HepG2 (cell line): ENCODE measurements around the gene LACTBL1. TPM values are rescaled to one million over a fixed set of nuclear protein-coding genes. Genes with fewer than 3 reads are reported as not detected.

Source experiments
- ATAC-seq: fragments of 200-7000 bp; cut with Tn5 transposase; 3 replicates; pipeline ENCODE4 v1.9.1; 2020; ENCODE audit warnings: mild to moderate bottlenecking, moderate library complexity
- BruUV-seq: library from RNA; stranded (reverse); fragments of 400-500 nt; replicated peaks from 2 replicates; lab custom pipeline; 2021; lab: Mats Ljungman, UMichigan
- CTCF ChIA-PET: fragments of 300-600 bp; formaldehyde crosslinking; extraction: SDS; loops from one replicate; lab custom pipeline; 2021; ENCODE audit warnings: low total read pairs, inconsistent platforms, low intra/inter-chr PET ratio; lab: Yijun Ruan, JAX
- POLR2A ChIA-PET: fragments of 350-600 bp; sonication (Branson Sonifier 250); formaldehyde crosslinking; loops from one replicate; lab custom pipeline; 2020; ENCODE audit warnings: antibody characterized with exemption, inconsistent platforms; lab: Yijun Ruan, JAX
- DNase-seq: peaks from one replicate; pipeline ENCODE4 v3.0.0-alpha.2; 2015; ENCODE audit warnings: low spot score
- FAIRE-seq: peaks from 3 replicates; lab custom pipeline; 2011; peaks lifted over from hg19 to GRCh38; lab: Jason Lieb, UNC
- H2AFZ ChIP-seq: one replicate; pipeline ENCODE4 v1.6.1; 2011; ENCODE audit warnings: low read length, inconsistent platforms
- H3K27ac ChIP-seq: fragments of 300-600 bp; 3 replicates; pipeline ENCODE4 v1.8.0; 2011; ENCODE audit warnings: mixed run types, mild to moderate bottlenecking, mixed read lengths, low read length, inconsistent platforms; ENCODE audit not compliant: insufficient read depth; ENCODE audit errors: extremely low read length
- H3K27me3 ChIP-seq, 2 experiments: fragments of 200-600 bp in 1 of 2; 2 replicates in 1 of 2; 3 replicates in 1 of 2; pipeline versions ENCODE4 v1.6.0 to v1.8.0; 2011; ENCODE audit warnings: low read length in 2 of 2, mild to moderate bottlenecking in 2 of 2, moderate library complexity in 2 of 2, inconsistent platforms in 1 of 2; ENCODE audit not compliant: insufficient read depth in 2 of 2, control insufficient read depth in 1 of 2
- H3K36me3 ChIP-seq, 2 experiments: fragments of 200-600 bp in 1 of 2; replicated peaks in 1 of 2; 2 replicates in 1 of 2; 3 replicates in 1 of 2; pipeline versions ENCODE4 v1.5.1 to v1.8.0; 2011; ENCODE audit warnings: low read length in 2 of 2, inconsistent platforms in 1 of 2; ENCODE audit not compliant: insufficient read depth in 2 of 2, control insufficient read depth in 1 of 2
- H3K4me1 ChIP-seq: 2 replicates; pipeline ENCODE4 v1.5.1; 2012; ENCODE audit warnings: low read length, inconsistent platforms; ENCODE audit not compliant: insufficient read depth
- H3K4me2 ChIP-seq: 2 replicates; pipeline ENCODE4 v1.6.0; 2011; ENCODE audit warnings: low read depth, low read length, inconsistent platforms
- H3K4me3 ChIP-seq, 3 experiments: fragments of 200-600 bp in 1 of 3; sonication (generic), shearing (Covaris generic) in 1 of 3; replicated peaks in 1 of 3; 2 replicates each; pipeline ENCODE4 v1.5.1; 2011 to 2016; ENCODE audit warnings: low read length in 3 of 3, inconsistent platforms in 2 of 3, low read depth in 2 of 3, mild to moderate bottlenecking in 2 of 3, control low read depth in 1 of 3, mixed read lengths in 1 of 3; ENCODE audit not compliant: insufficient read depth in 1 of 3
- H3K79me2 ChIP-seq: one replicate; pipeline ENCODE4 v1.6.1; 2011; ENCODE audit warnings: low read length, inconsistent platforms; ENCODE audit not compliant: insufficient read depth
- H3K9ac ChIP-seq: 2 replicates; pipeline ENCODE4 v1.6.0; 2011; ENCODE audit warnings: mild to moderate bottlenecking, low read depth, low read length, inconsistent platforms; ENCODE audit not compliant: insufficient read depth
- H3K9me3 ChIP-seq: 2 replicates; pipeline ENCODE4 v1.5.1; 2012; ENCODE audit warnings: mild to moderate bottlenecking, low read length
- H4K20me1 ChIP-seq: 2 replicates; pipeline ENCODE4 v1.6.0; 2011; ENCODE audit warnings: inconsistent platforms, mild to moderate bottlenecking, low read length, moderate library complexity; ENCODE audit not compliant: insufficient read depth
- ARNT ChIP-seq: fragments of 450-650 bp; IDR thresholded peaks from 2 replicates; pipeline ENCODE4 v1.6.1; 2017
- ELF4 ChIP-seq: sonication (generic); formaldehyde crosslinking; IDR thresholded peaks from 2 replicates; pipeline ENCODE4 v1.5.0; 2020; ENCODE audit warnings: missing genetic modification reagents, mild to moderate bottlenecking, moderate library complexity, borderline replicate concordance
- FOSL1 ChIP-seq: sonication (generic); formaldehyde crosslinking; IDR thresholded peaks from 2 replicates; pipeline ENCODE4 v1.9.0; 2021; ENCODE audit warnings: missing genetic modification reagents, borderline replicate concordance
- KLF6 ChIP-seq: IDR thresholded peaks from 2 replicates; pipeline ENCODE4 v1.8.0; 2016; ENCODE audit warnings: missing biosample characterization, missing genetic modification reagents
- KLF9 ChIP-seq: IDR thresholded peaks from 2 replicates; pipeline ENCODE4 v1.6.1; 2016; ENCODE audit warnings: low read depth
- MED8 ChIP-seq: sonication (generic); formaldehyde crosslinking; IDR thresholded peaks from 2 replicates; pipeline ENCODE4 v1.8.1; 2023; ENCODE audit warnings: mild to moderate bottlenecking, missing genetic modification reagents; ENCODE audit not compliant: insufficient replicate concordance
- WGBS: methylation state at CpG from one replicate; pipeline ENCODE4 v1.1.6; 2017; ENCODE audit warnings: low lambda C conversion rate; 5-methylcytosine and 5-hydroxymethylcytosine counted together
- in situ Hi-C: cut with HindIII; loops from 2 replicates; pipeline ENCODE4 v1.10.0; 2017; ENCODE audit warnings: low pct_unique_long_range_greater_than_20kb; ENCODE audit not compliant: extremely low pct_ligation_motif_present
- intact Hi-C: fragments of 100-400 bp; cut with micrococcal nuclease; formaldehyde crosslinking; loops from one replicate; pipeline ENCODE4 v1.10.0; 2022; ENCODE audit not compliant: unreplicated experiment
- polyA plus RNA-seq, 8 experiments: library from polyadenylated mRNA; depleted of rRNA in 3 of 8; stranded (reverse) in 7 of 8; unstranded in 1 of 8; fragments of >200 nt; fragmentation: Illumina TruSeq in 4 of 8; extraction: Trizol in 4 of 8; gene quantifications; 2 replicates each; pipeline versions ENCODE4 v1.2.1 to v1.2.3, GENCODE V29; 2011 to 2016; ENCODE audit warnings: low read depth in 4 of 8, missing spikeins in 1 of 8, mixed read lengths in 1 of 8; ENCODE audit not compliant: insufficient read depth in 1 of 8
- total RNA-seq, 5 experiments: library from RNA; depleted of rRNA; stranded (reverse); fragments of >200 nt; fragmentation: Illumina TruSeq; extraction: Trizol; gene quantifications; 2 replicates each; pipeline ENCODE4 v1.2.3, GENCODE V29; 2016; ENCODE audit warnings: low read depth in 1 of 5
- TF ChIP-seq, protein P1 (sequence below): IDR thresholded peaks from 2 replicates; pipeline ENCODE4 v1.6.1; 2016; ENCODE audit warnings: mild to moderate bottlenecking
- TF ChIP-seq, protein P2 (sequence below): sonication (generic); formaldehyde crosslinking; IDR thresholded peaks from 2 replicates; pipeline ENCODE4 v1.4.0; 2020; ENCODE audit warnings: mild to moderate bottlenecking, missing genetic modification reagents
- TF ChIP-seq, protein P3 (sequence below): sonication (generic); formaldehyde crosslinking; IDR thresholded peaks from 2 replicates; pipeline ENCODE4 v1.5.0; 2020; ENCODE audit warnings: mild to moderate bottlenecking, missing genetic modification reagents

Gene LACTBL1
- total and polyA plus RNA-seq, 2 of the 13 experiments (the other 11 are each of a cell fraction or from before 2014, with no cell fraction given) = 0.12 to 1.3 TPM

DNA sequence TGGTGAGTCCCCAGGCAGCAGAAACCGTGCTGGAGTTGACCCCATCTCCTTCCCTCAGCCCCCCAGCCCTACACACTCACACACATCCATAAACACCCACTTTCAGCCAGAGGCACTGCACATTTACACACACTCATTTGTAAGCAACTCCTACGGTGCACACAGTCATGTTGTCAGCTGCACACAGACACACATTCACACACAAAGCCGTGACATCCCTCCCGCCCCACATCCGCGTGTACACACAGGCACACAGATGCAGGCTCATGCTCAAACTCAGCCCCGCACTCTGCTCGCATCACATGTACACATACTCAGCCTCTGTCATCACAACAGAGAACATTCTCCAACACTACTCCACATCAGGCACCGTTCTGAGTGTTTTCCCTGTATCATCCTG lies 47.6 kb downstream of the LACTBL1 start:
- H3K9ac ChIP-seq = no peak overlapping the region
- 27% methylated on average over 9 of the region's 9 CpGs for WGBS
- H3K4me1 ChIP-seq = no peaks in the 10 kb centered on the region
- in situ Hi-C loops (no loop called here), intact Hi-C loops (no loop called here)
- no TSS peak for BruUV-seq
- TF ChIP-seq, protein P1, sequence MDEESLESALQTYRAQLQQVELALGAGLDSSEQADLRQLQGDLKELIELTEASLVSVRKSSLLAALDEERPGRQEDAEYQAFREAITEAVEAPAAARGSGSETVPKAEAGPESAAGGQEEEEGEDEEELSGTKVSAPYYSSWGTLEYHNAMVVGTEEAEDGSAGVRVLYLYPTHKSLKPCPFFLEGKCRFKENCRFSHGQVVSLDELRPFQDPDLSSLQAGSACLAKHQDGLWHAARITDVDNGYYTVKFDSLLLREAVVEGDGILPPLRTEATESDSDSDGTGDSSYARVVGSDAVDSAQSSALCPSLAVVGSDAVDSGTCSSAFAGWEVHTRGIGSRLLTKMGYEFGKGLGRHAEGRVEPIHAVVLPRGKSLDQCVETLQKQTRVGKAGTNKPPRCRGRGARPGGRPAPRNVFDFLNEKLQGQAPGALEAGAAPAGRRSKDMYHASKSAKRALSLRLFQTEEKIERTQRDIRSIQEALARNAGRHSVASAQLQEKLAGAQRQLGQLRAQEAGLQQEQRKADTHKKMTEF (CRISPR knock-in tag) = no peak
- TF ChIP-seq KLF6 = no peak
- no peak for TF ChIP-seq MED8 (CRISPR knock-in tag)
- no peak for TF ChIP-seq ELF4 (CRISPR knock-in tag)
- TF ChIP-seq FOSL1 (CRISPR knock-in tag) = no peak
- TF ChIP-seq ARNT = no peak
- no peak for TF ChIP-seq KLF9 (CRISPR knock-in tag)
- TF ChIP-seq, protein P2, sequence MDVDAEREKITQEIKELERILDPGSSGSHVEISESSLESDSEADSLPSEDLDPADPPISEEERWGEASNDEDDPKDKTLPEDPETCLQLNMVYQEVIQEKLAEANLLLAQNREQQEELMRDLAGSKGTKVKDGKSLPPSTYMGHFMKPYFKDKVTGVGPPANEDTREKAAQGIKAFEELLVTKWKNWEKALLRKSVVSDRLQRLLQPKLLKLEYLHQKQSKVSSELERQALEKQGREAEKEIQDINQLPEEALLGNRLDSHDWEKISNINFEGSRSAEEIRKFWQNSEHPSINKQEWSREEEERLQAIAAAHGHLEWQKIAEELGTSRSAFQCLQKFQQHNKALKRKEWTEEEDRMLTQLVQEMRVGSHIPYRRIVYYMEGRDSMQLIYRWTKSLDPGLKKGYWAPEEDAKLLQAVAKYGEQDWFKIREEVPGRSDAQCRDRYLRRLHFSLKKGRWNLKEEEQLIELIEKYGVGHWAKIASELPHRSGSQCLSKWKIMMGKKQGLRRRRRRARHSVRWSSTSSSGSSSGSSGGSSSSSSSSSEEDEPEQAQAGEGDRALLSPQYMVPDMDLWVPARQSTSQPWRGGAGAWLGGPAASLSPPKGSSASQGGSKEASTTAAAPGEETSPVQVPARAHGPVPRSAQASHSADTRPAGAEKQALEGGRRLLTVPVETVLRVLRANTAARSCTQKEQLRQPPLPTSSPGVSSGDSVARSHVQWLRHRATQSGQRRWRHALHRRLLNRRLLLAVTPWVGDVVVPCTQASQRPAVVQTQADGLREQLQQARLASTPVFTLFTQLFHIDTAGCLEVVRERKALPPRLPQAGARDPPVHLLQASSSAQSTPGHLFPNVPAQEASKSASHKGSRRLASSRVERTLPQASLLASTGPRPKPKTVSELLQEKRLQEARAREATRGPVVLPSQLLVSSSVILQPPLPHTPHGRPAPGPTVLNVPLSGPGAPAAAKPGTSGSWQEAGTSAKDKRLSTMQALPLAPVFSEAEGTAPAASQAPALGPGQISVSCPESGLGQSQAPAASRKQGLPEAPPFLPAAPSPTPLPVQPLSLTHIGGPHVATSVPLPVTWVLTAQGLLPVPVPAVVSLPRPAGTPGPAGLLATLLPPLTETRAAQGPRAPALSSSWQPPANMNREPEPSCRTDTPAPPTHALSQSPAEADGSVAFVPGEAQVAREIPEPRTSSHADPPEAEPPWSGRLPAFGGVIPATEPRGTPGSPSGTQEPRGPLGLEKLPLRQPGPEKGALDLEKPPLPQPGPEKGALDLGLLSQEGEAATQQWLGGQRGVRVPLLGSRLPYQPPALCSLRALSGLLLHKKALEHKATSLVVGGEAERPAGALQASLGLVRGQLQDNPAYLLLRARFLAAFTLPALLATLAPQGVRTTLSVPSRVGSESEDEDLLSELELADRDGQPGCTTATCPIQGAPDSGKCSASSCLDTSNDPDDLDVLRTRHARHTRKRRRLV (CRISPR knock-in tag) = no peak
- TF ChIP-seq, protein P3, sequence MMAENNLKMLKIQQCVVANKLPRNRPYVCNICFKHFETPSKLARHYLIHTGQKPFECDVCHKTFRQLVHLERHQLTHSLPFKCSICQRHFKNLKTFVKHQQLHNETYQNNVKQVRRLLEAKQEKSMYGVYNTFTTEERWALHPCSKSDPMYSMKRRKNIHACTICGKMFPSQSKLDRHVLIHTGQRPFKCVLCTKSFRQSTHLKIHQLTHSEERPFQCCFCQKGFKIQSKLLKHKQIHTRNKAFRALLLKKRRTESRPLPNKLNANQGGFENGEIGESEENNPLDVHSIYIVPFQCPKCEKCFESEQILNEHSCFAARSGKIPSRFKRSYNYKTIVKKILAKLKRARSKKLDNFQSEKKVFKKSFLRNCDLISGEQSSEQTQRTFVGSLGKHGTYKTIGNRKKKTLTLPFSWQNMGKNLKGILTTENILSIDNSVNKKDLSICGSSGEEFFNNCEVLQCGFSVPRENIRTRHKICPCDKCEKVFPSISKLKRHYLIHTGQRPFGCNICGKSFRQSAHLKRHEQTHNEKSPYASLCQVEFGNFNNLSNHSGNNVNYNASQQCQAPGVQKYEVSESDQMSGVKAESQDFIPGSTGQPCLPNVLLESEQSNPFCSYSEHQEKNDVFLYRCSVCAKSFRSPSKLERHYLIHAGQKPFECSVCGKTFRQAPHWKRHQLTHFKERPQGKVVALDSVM (CRISPR knock-in tag) = no peak
- FAIRE-seq (no peak), ATAC-seq (no peak), DNase-seq (no peak)
- CTCF ChIA-PET = no interaction called here
- peaks cover 0 to 8% of the 10 kb centered on the region in 2 experiments; a peak in 2 of 5 replicates for H3K27me3 ChIP-seq
- POLR2A ChIA-PET = no interaction called here
- no peaks in the 10 kb centered on the region for H3K79me2 ChIP-seq
- no peak overlapping the region for H3K4me3 ChIP-seq
- no peak overlapping the region for H2AFZ ChIP-seq
- H3K36me3 ChIP-seq = no peaks in the 10 kb centered on the region
- H3K27ac ChIP-seq = no peak overlapping the region
- H3K4me2 ChIP-seq = no peak overlapping the region
- no peaks in the 10 kb centered on the region for H4K20me1 ChIP-seq
- no peaks in the 10 kb centered on the region for H3K9me3 ChIP-seq
